GM12873 (cell line): ENCODE measurements around the gene SCT.

Experiments used
- TF ChIP-seq, protein P1 (sequence below): IDR thresholded peaks from 2 replicates; pipeline ENCODE4 v1.5.1; 2012; ENCODE audit warnings: low read depth, mild to moderate bottlenecking, moderate library complexity, low read length, control low read depth; ENCODE audit not compliant: insufficient read depth; ENCODE audit errors: missing control alignments

Gene SCT

GRCh38 chr11:630871-631270 is 3.9 kb upstream of the SCT start:
- TF ChIP-seq, protein P1, sequence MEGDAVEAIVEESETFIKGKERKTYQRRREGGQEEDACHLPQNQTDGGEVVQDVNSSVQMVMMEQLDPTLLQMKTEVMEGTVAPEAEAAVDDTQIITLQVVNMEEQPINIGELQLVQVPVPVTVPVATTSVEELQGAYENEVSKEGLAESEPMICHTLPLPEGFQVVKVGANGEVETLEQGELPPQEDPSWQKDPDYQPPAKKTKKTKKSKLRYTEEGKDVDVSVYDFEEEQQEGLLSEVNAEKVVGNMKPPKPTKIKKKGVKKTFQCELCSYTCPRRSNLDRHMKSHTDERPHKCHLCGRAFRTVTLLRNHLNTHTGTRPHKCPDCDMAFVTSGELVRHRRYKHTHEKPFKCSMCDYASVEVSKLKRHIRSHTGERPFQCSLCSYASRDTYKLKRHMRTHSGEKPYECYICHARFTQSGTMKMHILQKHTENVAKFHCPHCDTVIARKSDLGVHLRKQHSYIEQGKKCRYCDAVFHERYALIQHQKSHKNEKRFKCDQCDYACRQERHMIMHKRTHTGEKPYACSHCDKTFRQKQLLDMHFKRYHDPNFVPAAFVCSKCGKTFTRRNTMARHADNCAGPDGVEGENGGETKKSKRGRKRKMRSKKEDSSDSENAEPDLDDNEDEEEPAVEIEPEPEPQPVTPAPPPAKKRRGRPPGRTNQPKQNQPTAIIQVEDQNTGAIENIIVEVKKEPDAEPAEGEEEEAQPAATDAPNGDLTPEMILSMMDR = no peak

DNA sequence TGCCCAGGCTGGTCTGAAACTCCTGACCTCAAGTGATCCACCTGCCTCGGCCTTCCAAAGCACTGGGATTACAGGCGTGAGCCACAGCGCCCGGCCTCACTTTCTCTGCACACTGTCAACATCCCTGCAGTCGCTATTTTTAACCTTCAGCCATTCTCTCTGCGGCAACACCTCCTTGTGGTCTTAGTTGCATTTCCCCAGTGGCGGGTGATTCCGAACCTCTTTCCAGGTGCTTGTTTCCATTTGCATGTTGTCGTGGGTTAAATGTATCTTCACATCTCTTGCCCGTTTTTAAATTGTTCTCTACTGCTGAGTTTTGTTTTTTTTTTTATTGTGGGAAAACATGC is 2.2 kb upstream of the SCT start:
- TF ChIP-seq, protein P1 = peak; percentile 10

- TF ChIP-seq, protein P1 = no peak
Measured at GRCh38 chr11:628056-628455, 1.1 kb upstream of the SCT start.

- TF ChIP-seq, protein P1 = no peak
Measured at GRCh38 chr11:627308-627576, 261 bp upstream of the SCT start.

GRCh38 chr11:625636-626268 is 1.2 kb downstream of the SCT start:
- TF ChIP-seq, protein P1 = no peak

- TF ChIP-seq, protein P1 = no peak
Measured at GRCh38 chr11:624705-625635, 2.0 kb downstream of the SCT start, which contains the start of gene CDHR5. TSS of gene CDHR5 (minus strand) at chr11:624955. CDS start at chr11:624902, 53 bp downstream.

DNA sequence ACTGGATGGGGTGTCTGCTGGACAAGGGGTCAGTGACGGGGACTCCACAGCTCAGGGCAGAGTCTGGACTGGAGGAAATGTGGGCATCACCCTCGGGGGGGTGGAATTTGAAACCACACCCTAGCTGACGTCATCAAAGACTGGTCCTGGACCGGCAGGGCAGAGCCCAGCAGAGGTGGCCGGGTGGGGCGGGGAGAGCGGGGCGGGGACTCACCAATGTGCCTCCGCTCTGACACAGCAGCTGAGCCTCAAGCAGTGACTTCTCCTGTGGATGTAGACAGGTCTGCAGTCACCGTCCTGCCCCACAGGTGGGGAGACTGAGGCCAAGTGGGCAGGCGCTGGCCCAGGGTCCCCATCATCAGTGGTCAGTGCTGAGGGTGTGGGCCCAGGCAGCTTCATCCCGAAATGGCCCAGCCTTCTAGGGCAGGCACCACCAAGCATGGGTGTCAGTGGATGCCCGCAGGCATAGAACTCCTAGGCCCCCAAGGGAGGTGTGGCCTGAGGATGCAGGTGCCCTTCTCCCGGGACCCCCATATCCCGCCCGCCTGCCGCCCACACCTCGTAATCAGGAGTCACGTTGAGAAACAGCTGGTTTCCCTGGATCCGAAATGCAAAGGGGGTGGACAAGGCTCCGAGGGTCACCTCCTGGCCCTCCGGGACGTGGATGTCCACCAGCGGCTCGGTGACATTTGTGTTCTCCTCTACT is 2.8 kb downstream of the SCT start:
- TF ChIP-seq, protein P1 = no peak
